Dendritic cell treated with granulocyte-macrophage colony-stimulating factor and Interleukin-4, amounts not matched to agents 40 ng/mL and 50 ng/mL, for 4 days (primary cell): ENCODE data around the gene MID1.

ENCODE experiments used
- H3K27ac Mint-ChIP-seq: one replicate; pipeline ENCODE4 v1.8.0; 2022; ENCODE audit warnings: mild to moderate bottlenecking, mixed read lengths
- H3K27me3 Mint-ChIP-seq: one replicate; pipeline ENCODE4 v1.8.0; 2022; ENCODE audit warnings: mild to moderate bottlenecking, mixed read lengths
- H3K36me3 Mint-ChIP-seq: one replicate; pipeline ENCODE4 v1.8.0; 2022; ENCODE audit warnings: low read depth, mixed read lengths
- H3K4me1 Mint-ChIP-seq: one replicate; pipeline ENCODE4 v1.8.0; 2022; ENCODE audit warnings: low read depth, mixed read lengths
- H3K4me3 Mint-ChIP-seq: one replicate; pipeline ENCODE4 v1.8.0; 2022; ENCODE audit warnings: mild to moderate bottlenecking, moderate library complexity, mixed read lengths
- H3K9me3 Mint-ChIP-seq: one replicate; pipeline ENCODE4 v1.8.0; 2022; ENCODE audit warnings: mixed read lengths
- intact Hi-C: fragments of 100-400 bp; cut with micrococcal nuclease; formaldehyde crosslinking; loops from one replicate; pipeline ENCODE4 v1.15.0; 2022

MID1 gene

GRCh38 chrX:10577853-10578252 is 42.5 kb downstream of the MID1 start:
- H3K36me3 Mint-ChIP-seq = no peaks in the 10 kb centered on the region
- intact Hi-C loops = no loop called here

GRCh38 chrX:10576777-10577447 is 43.5 kb downstream of the MID1 start:
- Mint-ChIP-seq H3K36me3 (no peaks in the 10 kb centered on the region), H3K4me1 (no peaks in the 10 kb centered on the region), H3K4me3 (no peak overlapping the region), H3K27me3 (no peaks in the 10 kb centered on the region), H3K27ac (no peak overlapping the region), H3K9me3 (no peaks in the 10 kb centered on the region)
- intact Hi-C loops = no loop called here

More at GRCh38 chrX:10577853-10578252, 42.5 kb downstream of the MID1 start:
- Mint-ChIP-seq H3K9me3 (no peaks in the 10 kb centered on the region), H3K4me1 (no peaks in the 10 kb centered on the region), H3K27me3 (no peaks in the 10 kb centered on the region), H3K4me3 (no peak overlapping the region), H3K27ac (no peak overlapping the region)

- H3K27ac Mint-ChIP-seq = no peak overlapping the region
- no peaks in the 10 kb centered on the region for H3K4me1 Mint-ChIP-seq
- no peak overlapping the region for H3K4me3 Mint-ChIP-seq
- no peaks in the 10 kb centered on the region for H3K9me3 Mint-ChIP-seq
- no peaks in the 10 kb centered on the region for H3K36me3 Mint-ChIP-seq
- intact Hi-C loops = no loop called here
- peaks cover 2% of the 10 kb centered on the region for H3K27me3 Mint-ChIP-seq
Measured at GRCh38 chrX:10576186-10576585, 44.2 kb downstream of the MID1 start.

GRCh38 chrX:10574663-10575062 is 45.7 kb downstream of the MID1 start:
- Mint-ChIP-seq H3K27me3 (peaks cover 2% of the 10 kb centered on the region), H3K27ac (no peak overlapping the region), H3K4me1 (peaks cover 4% of the 10 kb centered on the region), H3K36me3 (no peaks in the 10 kb centered on the region), H3K9me3 (no peaks in the 10 kb centered on the region), H3K4me3 (no peak overlapping the region)
- intact Hi-C loops = no loop called here

- Mint-ChIP-seq H3K36me3 (no peaks in the 10 kb centered on the region), H3K27me3 (peaks cover 2% of the 10 kb centered on the region), H3K27ac (no peak overlapping the region), H3K4me3 (no peak overlapping the region), H3K9me3 (no peaks in the 10 kb centered on the region), H3K4me1 (peaks cover 4% of the 10 kb centered on the region)
- intact Hi-C loops = no loop called here
Measured at GRCh38 chrX:10571260-10571659, 49.1 kb downstream of the MID1 start.

GRCh38 chrX:10570601-10571000 is 49.8 kb downstream of the MID1 start:
- Mint-ChIP-seq H3K9me3 (no peaks in the 10 kb centered on the region), H3K27ac (no peak overlapping the region), H3K36me3 (no peaks in the 10 kb centered on the region), H3K27me3 (peaks cover 2% of the 10 kb centered on the region), H3K4me1 (peaks cover 4% of the 10 kb centered on the region), H3K4me3 (no peak overlapping the region)
- intact Hi-C loops = no loop called here

- Mint-ChIP-seq H3K27ac (no peak overlapping the region), H3K4me1 (peaks cover 4% of the 10 kb centered on the region), H3K4me3 (no peak overlapping the region), H3K36me3 (no peaks in the 10 kb centered on the region), H3K9me3 (no peaks in the 10 kb centered on the region), H3K27me3 (peaks cover 2% of the 10 kb centered on the region)
- intact Hi-C loops = no loop called here
Measured at GRCh38 chrX:10569946-10570345, 50.4 kb downstream of the MID1 start.

GRCh38 chrX:10568428-10568827 is 52.0 kb downstream of the MID1 start:
- H3K4me1 Mint-ChIP-seq = peaks cover 4% of the 10 kb centered on the region
- no peaks in the 10 kb centered on the region for H3K36me3 Mint-ChIP-seq
- no peak overlapping the region for H3K27ac Mint-ChIP-seq
- H3K9me3 Mint-ChIP-seq = no peaks in the 10 kb centered on the region
- intact Hi-C loops = no loop called here
- no peak overlapping the region for H3K4me3 Mint-ChIP-seq
- H3K27me3 Mint-ChIP-seq = peaks cover 2% of the 10 kb centered on the region

GRCh38 chrX:10567136-10567535 is 53.2 kb downstream of the MID1 start:
- peaks cover 4% of the 10 kb centered on the region for H3K4me1 Mint-ChIP-seq
- peaks cover 2% of the 10 kb centered on the region for H3K27me3 Mint-ChIP-seq
- no peak overlapping the region for H3K4me3 Mint-ChIP-seq
- no peaks in the 10 kb centered on the region for H3K36me3 Mint-ChIP-seq
- H3K9me3 Mint-ChIP-seq = no peaks in the 10 kb centered on the region
- intact Hi-C loops = no loop called here
- no peak overlapping the region for H3K27ac Mint-ChIP-seq

- H3K36me3 Mint-ChIP-seq = no peaks in the 10 kb centered on the region
- intact Hi-C loops = no loop called here
- H3K27me3 Mint-ChIP-seq = peaks cover under 1% of the 10 kb centered on the region
- H3K27ac Mint-ChIP-seq = no peak overlapping the region
- no peak overlapping the region for H3K4me3 Mint-ChIP-seq
- H3K4me1 Mint-ChIP-seq = peaks cover 4% of the 10 kb centered on the region
- H3K9me3 Mint-ChIP-seq = no peaks in the 10 kb centered on the region
Measured at GRCh38 chrX:10566716-10567097, 53.7 kb downstream of the MID1 start.

- H3K9me3 Mint-ChIP-seq = no peaks in the 10 kb centered on the region
- H3K4me1 Mint-ChIP-seq = no peaks in the 10 kb centered on the region
- H3K36me3 Mint-ChIP-seq = no peaks in the 10 kb centered on the region
- H3K27ac Mint-ChIP-seq = no peak overlapping the region
- H3K27me3 Mint-ChIP-seq = no peaks in the 10 kb centered on the region
- intact Hi-C loops = no loop called here
- H3K4me3 Mint-ChIP-seq = no peak overlapping the region
Measured at GRCh38 chrX:10564484-10564883, 55.9 kb downstream of the MID1 start.

- intact Hi-C loops = no loop called here
- Mint-ChIP-seq H3K4me3 (no peak overlapping the region), H3K27ac (no peak overlapping the region), H3K36me3 (no peaks in the 10 kb centered on the region), H3K4me1 (no peaks in the 10 kb centered on the region), H3K27me3 (no peaks in the 10 kb centered on the region), H3K9me3 (peaks cover 9% of the 10 kb centered on the region)
Measured at GRCh38 chrX:10557166-10557565, 63.2 kb downstream of the MID1 start.

GRCh38 chrX:10556405-10556804 is 64.0 kb downstream of the MID1 start:
- no peaks in the 10 kb centered on the region for H3K4me1 Mint-ChIP-seq
- peaks cover 9% of the 10 kb centered on the region for H3K9me3 Mint-ChIP-seq
- H3K36me3 Mint-ChIP-seq = no peaks in the 10 kb centered on the region
- H3K27me3 Mint-ChIP-seq = no peaks in the 10 kb centered on the region
- H3K27ac Mint-ChIP-seq = no peak overlapping the region
- H3K4me3 Mint-ChIP-seq = no peak overlapping the region
- intact Hi-C loops = no loop called here

- no peaks in the 10 kb centered on the region for H3K4me1 Mint-ChIP-seq
- H3K27ac Mint-ChIP-seq = no peak overlapping the region
- H3K9me3 Mint-ChIP-seq = peaks cover 9% of the 10 kb centered on the region
- H3K4me3 Mint-ChIP-seq = no peak overlapping the region
- intact Hi-C loops = no loop called here
- H3K36me3 Mint-ChIP-seq = no peaks in the 10 kb centered on the region
- H3K27me3 Mint-ChIP-seq = no peaks in the 10 kb centered on the region
Measured at GRCh38 chrX:10555846-10556245, 64.5 kb downstream of the MID1 start.

GRCh38 chrX:10554612-10555270 is 65.6 kb downstream of the MID1 start:
- H3K27ac Mint-ChIP-seq = no peak overlapping the region
- intact Hi-C loops = no loop called here
- H3K9me3 Mint-ChIP-seq = peaks cover 9% of the 10 kb centered on the region
- no peaks in the 10 kb centered on the region for H3K4me1 Mint-ChIP-seq
- H3K27me3 Mint-ChIP-seq = no peaks in the 10 kb centered on the region
- H3K36me3 Mint-ChIP-seq = no peaks in the 10 kb centered on the region
- H3K4me3 Mint-ChIP-seq = no peak overlapping the region
